ENCODE measurements around the gene ELMOD1.

The ELMOD1 gene

DNA sequence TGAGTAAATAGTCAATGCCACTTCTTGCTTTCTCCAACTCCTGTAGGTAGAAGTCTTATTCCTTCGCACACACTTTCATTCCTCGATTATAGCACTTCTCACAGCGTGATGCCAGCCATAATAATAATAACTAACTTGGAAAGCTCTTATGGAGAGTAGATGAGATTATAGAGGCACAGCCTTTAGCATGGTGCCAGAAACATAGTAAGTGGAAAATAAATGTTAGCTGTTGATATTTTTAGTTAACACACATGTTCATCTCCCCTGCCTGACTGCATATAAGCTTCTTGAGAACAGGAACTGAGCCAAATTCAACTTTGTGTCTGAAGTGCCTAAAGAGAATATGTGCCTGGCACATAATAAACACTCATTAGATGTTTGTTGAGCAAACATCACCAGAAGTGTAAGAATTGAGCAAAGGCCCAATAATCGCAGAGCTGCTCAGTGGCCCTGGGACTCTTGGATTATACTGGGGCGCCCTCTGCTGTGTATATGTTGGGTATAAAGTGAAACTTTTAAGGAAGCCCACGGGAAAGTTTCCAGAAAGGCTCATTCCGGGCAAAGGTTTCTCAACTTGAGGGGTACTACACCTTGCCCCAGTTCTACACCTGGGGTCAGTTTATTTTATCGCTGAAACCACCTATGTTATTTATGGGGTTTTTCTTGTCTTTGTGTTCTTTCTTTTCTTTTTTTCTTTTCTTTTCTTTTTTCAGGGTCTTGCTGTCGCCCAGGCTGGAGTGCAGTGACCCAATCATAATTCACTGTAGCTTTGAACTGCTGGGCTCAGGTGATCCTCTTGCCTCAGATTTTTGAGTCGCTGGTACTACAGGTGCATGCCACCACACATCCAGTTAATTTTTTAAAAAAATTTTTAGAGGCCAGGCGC is 98.6 kb downstream of the ELMOD1 start:
- DNase-seq (ENCODE audit: low spot score), result peak; percentile 39

DNA sequence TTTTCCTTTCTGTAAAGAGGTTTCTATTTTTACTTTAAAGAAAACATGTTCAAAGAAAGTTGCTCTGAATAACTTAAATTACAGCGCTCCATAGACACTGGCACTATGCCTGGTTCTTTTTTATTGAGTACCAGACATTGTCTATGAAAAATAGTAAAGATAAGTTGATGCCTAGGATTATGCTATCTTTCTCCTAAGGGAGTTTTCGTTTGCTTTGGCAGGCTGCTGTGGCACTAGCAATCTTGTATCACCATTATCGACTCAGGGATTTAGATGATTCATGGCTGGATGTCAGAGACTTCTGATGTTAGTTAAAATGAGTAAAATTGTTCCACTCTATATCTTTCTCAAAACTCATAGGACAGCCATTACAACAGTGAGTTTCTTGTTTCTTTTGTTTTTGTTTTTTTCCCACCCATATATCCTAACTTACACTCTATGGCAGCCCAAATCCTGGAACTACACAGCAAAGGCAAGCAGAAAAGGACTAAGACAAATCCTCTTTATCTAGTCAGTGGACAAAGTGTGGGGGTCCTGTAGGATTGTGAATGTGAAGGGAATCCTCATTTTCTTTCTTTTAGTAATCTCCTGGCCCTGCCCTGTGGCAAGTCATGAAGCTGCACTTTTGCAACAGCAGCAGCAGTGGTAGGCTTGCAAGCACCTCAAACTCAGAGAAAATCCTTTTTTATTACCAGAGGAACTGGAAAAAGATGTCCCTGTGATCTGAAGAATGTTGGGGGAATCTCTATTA is 100.2 kb downstream of the ELMOD1 start:
- DNase-seq (ENCODE audit: low spot score), result no peak

DNA sequence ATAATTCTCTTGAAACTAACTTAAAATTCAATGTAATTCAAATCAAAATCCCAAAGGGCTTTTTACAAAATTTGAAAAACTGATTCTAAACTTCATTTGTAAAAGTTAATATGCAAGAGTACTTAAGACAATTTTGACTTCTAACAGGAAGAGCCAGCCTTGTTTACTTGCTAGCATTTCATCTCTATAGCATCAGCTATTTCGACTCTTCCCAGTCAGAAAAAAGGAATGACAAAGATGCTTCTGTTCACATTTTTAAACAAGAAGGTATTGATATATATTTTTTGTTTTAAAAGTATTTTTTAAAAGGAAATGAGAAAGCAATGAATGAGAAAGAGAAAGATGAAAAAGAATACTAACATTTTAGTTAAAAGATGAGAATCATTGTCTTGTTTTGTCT is 104.5 kb downstream of the ELMOD1 start:
- no peak for DNase-seq (ENCODE audit: low spot score)

DNA sequence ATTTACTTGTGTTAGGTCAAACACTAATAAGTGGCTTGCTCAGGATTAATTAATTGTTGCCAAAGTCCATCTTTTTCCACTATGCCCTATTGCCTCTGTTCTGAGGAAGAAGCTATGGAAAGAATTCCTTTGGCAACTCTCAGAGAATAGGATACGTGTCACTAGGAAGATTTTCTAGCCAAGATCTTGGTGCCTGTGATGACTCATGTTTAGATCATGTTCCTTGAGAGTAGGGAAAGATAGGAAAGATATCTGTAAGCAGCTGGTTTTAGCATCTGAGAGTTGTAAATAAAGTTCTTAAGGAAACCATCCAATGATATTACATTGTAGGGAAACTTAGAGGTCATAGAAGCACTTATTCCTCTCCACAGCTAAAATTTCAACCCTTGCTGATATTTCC is 105.2 kb downstream of the ELMOD1 start:
- no peak for DNase-seq (ENCODE audit: low spot score)

DNA sequence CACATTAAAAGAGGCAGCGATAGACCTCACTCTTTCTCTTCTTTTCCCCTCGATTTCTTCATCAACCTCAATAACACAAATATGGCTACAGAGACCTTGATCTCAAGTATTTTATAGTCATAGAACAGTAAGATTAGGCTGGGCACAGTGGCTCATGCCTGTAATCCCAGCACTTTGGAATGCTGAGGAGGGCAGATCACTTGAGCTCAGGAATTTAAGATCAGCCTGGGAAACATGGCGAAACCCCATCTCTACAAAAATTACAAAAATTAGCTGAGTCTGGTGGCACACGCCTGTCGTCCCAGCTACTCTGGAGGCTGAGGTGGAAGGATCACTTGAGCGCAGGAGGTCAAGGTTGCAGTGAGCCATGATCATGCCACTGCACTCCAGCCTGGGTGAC is 106.3 kb downstream of the ELMOD1 start:
- DNase-seq (ENCODE audit: low spot score), result no peak

DNA sequence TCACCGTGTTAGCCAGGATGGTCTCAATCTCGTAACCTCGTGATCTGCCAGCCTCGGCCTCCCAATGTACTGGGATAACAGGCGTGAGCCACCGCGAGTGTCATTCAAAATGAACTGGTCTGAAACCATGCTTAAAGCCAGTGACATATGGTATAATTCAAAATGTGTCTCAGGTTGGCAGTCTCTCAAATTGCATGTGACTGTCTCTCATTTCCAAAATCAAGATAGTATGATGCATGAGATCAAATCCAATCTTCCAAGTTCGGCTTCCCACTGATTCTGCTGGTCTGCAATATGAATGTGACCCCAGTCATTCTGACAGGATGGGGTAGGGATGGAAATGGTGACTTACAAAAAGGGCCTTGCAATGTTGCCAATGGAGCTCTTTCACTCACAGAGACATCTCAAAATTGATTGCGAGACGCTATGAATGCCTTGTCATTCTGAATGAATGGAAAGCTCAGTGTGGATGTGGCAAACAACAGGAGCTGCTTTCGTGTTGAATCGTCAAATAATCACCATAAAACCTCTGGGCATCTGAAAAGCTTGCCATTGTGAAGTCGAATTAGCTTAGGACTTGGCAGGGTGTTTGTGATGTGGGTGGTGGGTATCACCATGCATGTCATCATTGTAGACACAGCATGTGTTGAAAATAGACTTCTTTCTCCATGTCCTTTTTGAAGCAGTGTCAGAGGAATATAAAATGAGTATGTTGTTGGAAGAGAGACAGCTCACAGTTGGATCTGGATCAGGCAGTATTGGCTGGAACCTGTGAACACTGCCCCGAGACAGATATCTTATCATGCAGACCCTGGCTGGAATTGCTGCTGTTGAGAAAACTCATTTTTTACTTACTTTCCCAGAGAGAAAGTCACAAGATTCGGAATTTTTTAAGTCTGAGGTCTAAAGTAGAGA is 108.7 kb downstream of the ELMOD1 start:
- no peak for DNase-seq (ENCODE audit: low spot score)

DNA sequence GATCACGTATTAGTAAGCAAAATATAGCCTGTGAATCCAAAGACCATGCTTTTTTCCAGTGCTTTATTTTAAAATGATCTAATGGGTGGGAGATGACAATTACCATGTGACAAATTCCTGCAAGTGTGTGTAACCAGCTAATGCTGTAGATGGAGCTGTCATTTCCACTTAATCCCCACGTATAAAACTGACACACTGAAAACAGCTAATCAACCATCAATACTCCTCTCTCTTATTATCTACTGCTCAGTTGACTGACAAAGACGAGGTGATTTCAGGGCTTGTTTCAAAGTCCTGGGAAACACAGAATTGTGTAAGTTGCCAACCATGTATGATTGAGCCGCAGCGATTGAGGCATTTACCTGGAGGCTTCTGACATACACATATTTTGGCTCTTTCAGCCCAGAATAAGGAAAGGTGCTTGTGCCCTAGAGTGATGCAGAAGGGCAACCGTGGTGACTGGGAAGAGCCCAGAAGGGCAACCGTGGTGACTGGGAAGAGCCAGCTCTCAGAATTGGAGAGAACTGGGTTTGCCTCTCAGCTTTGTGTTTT is 111.2 kb downstream of the ELMOD1 start:
- no peak for DNase-seq (ENCODE audit: low spot score)

DNA sequence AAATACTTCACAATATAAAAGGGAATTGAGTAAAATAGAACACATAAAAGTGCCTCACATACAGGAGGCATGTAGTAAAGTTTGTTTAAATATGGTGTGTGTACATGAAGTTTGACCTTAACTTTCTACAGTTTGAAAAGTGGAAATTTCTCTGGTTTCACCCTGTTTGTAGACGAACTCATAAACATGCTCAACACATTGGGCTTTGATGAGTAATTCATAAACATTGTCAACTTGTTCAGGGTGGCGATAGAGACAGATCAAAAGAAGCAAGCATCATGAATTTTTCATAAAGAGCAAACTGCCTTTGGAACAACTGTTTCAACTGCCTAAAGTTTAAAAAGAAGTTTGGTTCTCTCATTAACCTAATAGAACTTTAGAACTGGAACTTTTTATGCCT is 111.8 kb downstream of the ELMOD1 start:
- DNase-seq (ENCODE audit: low spot score), result no peak

DNA sequence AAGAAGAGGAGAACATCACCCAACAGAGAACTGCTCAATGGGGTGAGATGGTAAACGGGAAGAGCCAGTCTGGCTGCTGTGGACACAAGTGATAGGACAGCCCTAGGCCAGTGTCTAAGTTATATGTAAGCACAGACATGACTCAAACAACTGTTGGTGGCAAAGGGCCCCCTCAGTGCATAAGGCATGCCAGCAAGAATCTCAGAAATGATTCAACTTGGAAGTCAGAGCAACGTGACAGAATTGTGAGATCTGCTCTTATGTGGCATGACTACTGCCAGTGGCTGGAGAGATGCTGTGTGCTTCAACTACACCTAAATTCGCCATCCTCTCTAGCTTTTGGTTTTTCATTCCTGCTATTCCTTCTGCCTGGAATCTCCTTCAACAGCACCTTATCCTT is 113.5 kb downstream of the ELMOD1 start:
- DNase-seq (ENCODE audit: low spot score), result no peak

DNA sequence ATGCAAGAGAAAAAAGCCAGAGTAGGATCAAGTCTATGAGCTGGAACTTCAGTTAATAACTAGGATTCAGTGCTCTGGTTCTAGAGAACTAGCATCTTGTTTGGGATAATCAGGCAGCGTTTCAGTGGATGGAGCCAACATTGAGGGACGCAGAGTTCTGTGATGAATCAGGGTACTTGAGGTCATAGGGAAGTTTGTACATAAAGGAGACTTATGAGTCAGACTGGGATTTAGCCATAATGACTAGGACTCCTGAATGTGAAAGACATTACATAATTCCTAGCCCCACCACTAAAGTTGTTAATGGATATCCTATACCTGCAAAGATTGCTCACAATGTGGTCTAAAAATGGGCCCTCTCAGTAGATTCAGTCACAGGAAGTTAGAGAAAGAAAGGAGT is 114.1 kb downstream of the ELMOD1 start:
- no peak for DNase-seq (ENCODE audit: low spot score)

DNA sequence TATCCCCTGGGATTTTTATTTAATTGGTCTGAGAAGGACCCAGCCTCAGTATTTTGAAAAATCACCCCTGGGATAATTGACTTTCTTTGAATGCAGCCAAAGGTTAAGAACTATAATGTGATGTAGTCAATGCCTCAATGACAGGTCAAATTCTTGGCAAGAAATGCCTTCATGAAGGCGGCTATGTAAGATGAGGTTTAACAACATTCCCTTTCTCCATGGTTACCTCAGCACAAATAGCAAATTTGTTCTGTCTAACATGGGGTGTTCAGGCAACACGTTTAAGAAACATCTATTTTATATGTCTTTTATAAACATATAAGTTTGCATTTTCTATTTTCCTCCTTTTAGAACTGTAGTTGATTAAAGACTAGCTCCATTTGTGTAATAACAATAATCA is 115.6 kb downstream of the ELMOD1 start:
- DNase-seq (ENCODE audit: low spot score), result no peak

DNA sequence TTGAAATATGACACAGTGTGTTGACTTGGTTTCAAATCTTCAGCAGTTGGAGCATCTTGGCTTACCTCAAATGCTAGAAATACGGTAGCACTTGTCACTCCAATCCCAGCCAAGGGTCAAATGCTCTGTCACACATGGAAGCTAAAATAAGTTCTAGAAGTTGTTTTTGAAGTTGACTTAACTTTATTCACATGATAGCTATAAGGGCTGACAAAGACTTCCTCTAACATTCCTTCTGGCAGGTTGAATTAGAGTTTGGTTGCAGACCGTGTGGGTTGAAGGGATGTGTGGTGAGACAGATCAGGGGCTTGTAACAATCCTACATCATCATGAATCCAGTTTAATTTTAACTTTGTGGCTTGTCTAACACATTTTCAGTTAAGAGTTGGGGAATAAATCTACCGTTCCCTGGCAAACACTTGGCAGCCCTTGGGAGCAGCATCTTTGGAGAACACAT is 116.3 kb downstream of the ELMOD1 start:
- no peak for DNase-seq (ENCODE audit: low spot score)

DNA sequence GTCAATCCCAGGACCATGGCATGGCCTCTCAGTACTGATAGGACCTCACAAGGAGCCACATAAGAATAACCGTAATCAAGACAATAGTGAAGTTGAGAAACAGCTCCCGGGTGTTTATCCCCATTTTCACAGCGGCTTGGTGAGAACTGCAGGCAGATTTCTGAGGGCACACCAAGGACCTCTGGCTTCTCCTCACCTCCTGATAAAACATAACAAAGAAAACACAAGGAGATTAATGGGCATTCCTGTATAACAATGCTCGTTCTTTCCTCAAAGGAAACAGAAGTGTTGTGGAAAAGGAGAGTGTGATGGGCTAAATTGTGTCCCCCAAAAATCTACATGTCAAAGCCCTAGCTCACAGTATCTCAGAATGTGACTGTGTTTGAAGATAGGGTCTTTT is 116.9 kb downstream of the ELMOD1 start:
- no peak for DNase-seq (ENCODE audit: low spot score)

DNA sequence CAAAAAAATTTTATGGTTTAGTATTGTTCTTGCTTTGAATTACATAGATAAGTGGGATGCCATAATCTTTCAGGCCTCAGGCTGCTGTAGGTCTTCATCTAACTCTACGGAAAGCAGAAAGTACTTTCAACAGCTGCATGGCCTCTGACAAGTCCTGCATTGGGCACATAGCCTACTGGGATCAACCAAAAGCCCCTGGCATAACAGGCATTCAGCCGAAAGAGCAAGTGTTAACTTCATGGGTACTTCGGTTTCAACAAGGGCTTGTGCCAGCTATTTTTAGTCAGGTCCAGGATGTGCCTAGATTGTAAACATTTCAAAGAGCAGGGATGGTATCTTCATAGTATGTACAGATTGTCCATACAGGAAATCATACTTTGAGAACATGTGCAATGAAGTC is 117.8 kb downstream of the ELMOD1 start:
- DNase-seq (ENCODE audit: low spot score), result no peak

DNA sequence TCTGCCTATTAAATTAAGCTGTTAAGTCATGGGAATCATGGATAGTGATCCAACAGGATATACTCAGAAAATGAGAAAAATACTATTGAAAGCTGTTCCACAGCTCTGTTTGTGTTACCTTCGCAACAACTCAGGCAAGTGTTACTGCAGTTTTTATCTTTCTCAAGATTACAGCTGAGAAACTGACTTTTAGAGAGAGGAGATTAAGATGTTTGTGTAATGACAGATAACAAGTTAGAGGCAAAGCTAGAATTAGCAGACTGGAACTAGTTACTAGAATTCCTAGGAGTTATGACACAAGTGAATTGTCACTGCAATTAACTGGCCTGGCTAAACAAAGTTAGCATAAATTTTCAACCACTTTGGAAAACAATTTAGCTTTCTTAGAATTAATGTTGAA is 119.4 kb downstream of the ELMOD1 start:
- DNase-seq (ENCODE audit: low spot score), result no peak

DNA sequence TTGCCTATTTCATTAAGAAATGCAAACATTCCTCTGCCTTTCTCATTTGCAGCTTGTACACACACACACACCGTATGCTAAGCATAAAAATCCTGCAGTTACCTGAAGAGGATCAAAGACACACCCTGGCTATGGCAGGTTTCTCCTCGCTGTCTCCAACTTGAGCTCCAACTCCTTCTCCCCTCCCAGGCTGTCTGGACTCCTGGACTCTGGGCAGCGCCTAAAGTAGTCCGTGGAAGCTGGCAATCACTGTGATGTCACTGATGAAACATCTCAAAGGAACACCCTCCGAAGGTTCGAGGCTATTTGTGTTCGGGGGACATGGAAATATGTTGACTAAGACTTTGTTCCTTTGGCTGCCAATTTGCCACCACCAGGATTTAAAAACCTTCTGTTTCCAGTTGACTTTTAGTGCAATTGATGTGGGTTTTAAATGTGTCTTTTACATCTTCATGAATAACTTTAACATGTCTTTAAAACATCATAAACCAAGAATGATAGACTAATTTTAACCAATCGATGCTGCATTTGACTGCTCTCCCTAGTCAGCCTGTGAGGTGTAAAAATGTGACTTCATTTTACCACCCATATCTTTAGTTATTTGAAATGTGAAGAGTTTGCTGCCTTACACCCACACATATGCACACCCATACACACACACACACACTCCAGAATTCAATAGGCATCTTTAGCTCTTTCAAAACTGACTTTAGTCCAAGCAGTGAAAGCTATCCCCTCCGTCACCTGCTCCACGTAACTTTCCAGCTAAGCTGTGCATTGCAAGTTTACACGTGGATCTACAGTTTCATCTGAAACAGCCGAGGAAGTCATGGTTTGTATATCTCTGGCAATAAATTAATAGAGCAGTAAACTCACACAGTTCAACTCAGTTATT is 121.2 kb downstream of the ELMOD1 start, which contains the start of gene SLN:
Gene SLN (minus strand): TSS at position 196 of the 895 bp plus-strand sequence.
- DNase-seq (ENCODE audit: low spot score), result no peak

DNA sequence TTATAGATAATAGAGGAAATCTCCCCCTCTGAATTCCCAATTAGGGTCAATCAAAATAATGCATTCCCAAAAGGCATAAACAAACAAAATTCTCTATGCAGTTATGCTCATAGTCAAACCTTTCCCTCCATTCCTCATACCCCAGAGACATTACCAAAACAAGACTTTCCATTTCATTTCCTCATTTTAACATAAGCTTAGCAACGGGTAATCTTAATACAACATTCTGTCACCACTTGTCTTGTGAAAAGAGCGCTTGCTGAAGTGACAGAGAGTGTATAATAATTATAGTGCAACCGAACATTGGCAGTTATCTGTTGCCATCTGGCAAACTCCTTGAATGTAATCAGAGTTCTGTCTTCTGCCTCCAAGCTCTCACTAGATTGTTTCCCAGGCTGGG is 122.1 kb downstream of the ELMOD1 start:
- DNase-seq (ENCODE audit: low spot score), result no peak

Data from hematopoietic multipotent progenitor cell treated with erythropoietin and hydrocortisone succinate and interleukin-3 and kit ligand, for 17 days (in vitro differentiated cells).